Stimulated activated CD8-positive, alpha-beta memory T cell treated with anti-CD3 and anti-CD28 coated beads, Interleukin-7, amount 100 ng/mL, for 48 hours (primary cell): ENCODE measurements around the gene MAPK9.

ENCODE experiments used
- DNase-seq, 2 donors: peaks; one replicate each; pipeline ENCODE4 v3.0.0-alpha.2; 2020; ENCODE audit warnings: low read depth in 1 of 2; ENCODE audit errors: extremely low read depth in 1 of 2

Gene MAPK9

GRCh38 chr5:180296771-180297170, 4.9 kb upstream of the MAPK9 start:
- no peak for DNase-seq

GRCh38 chr5:180294913-180295555, 3.2 kb upstream of the MAPK9 start:
- no peak for DNase-seq

DNA sequence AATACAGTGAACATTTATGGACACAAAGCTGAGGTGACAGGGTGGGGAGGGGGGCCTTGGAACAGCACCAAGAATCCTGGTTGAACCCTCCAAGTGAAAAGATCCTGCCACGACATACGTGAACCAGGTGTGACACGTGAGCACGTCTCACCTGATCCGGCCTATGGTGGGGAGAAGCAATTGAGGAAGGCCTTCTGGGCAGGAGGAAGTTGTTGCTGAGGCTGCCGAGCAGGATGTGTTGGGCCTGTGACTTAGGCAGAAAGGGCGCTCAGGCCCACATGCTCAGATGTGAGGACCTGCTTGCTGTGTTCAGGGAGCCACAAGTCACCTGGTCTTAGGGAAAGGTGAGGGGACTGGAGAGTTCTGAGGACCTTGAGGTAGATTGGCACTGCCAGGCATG, 2.5 kb upstream of the MAPK9 start:
- DNase-seq: no peak

DNA sequence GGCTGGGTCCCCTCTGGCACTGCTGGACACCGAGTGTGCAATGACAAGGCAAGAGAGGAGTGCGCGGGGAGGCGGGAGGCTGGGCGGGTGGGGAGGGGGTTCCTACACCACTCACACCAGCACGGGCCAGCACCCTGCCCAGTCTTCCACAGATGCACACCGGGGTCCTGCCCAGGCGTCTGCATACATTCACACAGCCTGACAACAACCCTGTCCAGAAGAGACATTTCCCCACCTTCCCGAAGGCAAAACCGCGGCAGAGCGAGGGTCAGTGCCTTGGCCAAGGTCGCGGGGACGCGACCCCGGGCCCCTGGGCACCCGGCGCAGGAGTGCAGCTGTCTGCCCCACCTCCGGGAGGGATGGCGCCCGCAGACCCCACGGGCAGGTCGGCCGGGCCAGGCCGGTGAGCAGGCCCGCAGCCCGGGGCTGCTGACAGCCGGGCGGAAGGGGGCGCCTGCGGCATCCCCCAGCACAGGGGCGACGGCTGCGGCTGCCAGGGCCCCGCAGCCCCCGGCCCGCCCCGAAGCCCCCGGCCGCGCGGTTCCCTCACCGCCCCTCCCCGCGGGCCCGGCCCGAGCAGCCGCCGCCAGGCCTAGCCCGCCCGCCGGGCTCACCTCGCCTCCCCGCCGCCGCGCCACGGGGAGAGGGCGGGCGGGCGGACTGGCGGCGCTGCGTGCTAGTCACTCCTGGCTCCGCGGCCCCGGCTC, 496 bp downstream of the MAPK9 start:
- DNase-seq: no peak

GRCh38 chr5:180290568-180291233, 1.2 kb downstream of the MAPK9 start:
- DNase-seq: no peak

- no peak for DNase-seq
Measured at GRCh38 chr5:180289966-180290365, 1.9 kb downstream of the MAPK9 start.

DNA sequence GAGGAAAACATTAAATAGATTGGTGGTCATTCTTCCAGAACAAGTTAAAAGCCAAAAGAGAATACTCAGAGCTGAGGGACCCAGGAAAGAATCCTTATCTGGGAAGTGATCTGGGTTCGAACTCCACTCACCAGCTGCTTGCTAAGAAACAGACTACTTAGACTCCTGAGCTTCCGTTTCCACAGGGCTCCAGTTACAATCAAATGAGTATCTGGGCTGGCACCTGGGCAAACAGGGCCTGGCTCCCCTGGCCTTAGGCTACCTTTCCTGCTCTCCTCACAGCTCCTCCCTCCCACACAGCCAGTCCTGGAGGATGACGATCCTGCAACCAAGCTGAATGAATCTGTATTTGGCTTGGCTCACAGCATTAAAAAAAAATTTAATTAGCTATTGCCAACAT, 2.5 kb downstream of the MAPK9 start:
- no peak for DNase-seq

- no peak for DNase-seq
Measured at GRCh38 chr5:180287868-180288267, 4.0 kb downstream of the MAPK9 start.

DNA sequence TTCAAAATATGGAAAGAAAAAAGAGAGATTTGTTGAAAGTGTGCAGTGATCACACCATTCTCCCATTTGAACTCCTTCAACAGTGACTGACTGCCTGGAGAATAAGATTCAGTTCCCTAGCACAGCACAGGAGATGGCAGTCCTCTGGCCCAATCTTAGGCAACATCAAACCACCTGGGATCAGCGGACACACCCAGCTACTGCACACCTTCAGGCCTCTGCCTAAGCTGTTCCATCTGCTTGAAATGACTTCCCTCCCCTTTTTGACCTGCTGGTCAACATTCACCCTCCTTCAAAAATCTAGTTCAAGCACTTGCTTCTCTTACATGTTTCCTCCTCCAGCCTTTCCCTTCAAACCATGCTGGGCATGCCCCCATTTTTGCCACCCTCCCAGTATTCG, 4.5 kb downstream of the MAPK9 start:
- DNase-seq: no peak

GRCh38 chr5:180284149-180284548, 7.7 kb downstream of the MAPK9 start:
- DNase-seq: no peak

DNA sequence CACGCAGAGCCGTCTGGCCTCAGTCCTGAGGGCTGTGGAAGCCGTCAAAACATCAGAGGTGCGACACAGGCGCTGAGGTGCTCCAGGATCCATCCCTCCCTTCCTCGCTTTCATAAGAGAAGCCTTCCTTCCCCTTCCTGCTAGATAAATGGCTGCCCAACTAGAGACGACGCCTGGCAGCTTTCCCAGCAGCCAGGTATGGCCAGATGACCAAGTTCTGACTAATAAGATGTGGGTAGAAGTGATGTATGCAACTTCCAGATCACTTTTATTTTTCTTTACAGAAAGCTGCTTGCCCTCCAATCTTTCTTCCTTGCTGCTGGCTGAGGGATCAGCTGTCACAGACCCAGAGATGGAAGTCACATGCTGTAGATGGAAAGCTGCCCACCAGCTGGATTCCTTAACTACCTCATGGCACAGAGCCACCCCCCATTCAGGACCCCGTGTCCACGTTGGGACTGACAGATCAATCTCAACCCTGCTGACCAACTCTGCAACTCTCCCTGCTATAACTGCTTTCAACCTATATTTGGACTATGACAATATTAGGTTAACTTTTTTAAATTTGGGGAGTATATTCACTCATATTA, 8.8 kb downstream of the MAPK9 start:
- DNase-seq: no peak

DNA sequence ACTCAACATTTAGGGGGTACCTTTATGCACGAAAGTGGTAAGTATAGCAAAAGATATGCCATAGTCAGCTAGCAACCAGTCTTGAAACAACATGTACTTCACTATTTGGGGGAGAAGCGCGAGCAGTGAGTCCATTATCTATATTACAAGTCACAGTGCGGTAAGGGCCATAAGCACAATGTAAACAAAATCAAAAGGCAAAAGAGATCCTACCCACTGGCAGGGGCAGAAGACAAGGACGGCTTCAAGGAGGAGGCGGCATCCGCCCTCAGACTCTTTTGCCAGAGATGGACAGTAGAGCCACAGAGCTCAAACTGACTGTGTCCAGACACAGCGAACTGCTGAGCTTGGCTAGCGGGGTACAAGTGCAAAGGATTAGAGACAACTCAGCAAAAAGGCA, 9.6 kb downstream of the MAPK9 start:
- no peak for DNase-seq

GRCh38 chr5:180281706-180282105, 10.2 kb downstream of the MAPK9 start:
- no peak for DNase-seq

- DNase-seq: no peak
Measured at GRCh38 chr5:180274695-180275094, 17.2 kb downstream of the MAPK9 start.

DNA sequence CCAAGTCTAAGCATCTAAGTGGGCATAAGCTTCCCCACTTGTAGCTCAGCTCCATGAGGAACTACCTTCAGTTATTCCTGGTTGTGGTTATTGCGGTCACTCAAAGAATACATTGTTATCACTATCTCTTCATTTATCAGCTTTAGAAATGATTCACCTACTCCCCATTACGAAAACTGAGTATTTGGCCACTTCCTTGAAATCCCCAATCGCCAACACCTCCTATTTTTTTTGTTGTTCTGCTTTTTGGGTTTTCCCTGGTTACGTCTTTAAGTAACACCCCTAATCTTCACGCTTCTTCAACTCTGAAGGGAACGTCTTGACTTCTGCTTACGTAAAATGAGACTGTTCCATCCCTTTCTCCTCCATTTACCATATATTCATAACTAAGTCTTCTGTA, 20.7 kb downstream of the MAPK9 start:
- no peak for DNase-seq

- DNase-seq: no peak
Measured at GRCh38 chr5:180259260-180259611, 32.6 kb downstream of the MAPK9 start.

GRCh38 chr5:180253036-180253824, 38.7 kb downstream of the MAPK9 start:
- no peak for DNase-seq

GRCh38 chr5:180251887-180252286, 40.0 kb downstream of the MAPK9 start:
- DNase-seq: no peak

GRCh38 chr5:180251141-180251540, 40.7 kb downstream of the MAPK9 start:
- no peak for DNase-seq

- no peak for DNase-seq
Measured at GRCh38 chr5:180250329-180250728, 41.6 kb downstream of the MAPK9 start.

- no peak for DNase-seq
Measured at GRCh38 chr5:180241600-180241999, 50.3 kb downstream of the MAPK9 start.
